Fibroblast of pulmonary artery (primary cell): ENCODE data around the gene ADAMTS4.

ENCODE experiments used
- DNase-seq: peaks from one replicate; pipeline ENCODE4 v3.0.0-alpha.2; 2010; ENCODE audit warnings: low read depth
- H3K4me3 ChIP-seq: replicated peaks from 2 replicates; pipeline ENCODE4 v1.5.1; 2011; ENCODE audit warnings: low read depth, mild to moderate bottlenecking, control low read depth, low read length, moderate library complexity
- CTCF ChIP-seq: IDR thresholded peaks from 2 replicates; pipeline ENCODE4 v1.5.1; 2011; ENCODE audit warnings: mild to moderate bottlenecking, control low read depth, low read length, inconsistent platforms; ENCODE audit errors: missing control alignments

Gene ADAMTS4

GRCh38 chr1:161187311-161187710 lies 11.5 kb downstream of the ADAMTS4 start:
- no peak overlapping the region for H3K4me3 ChIP-seq
- DNase-seq = no peak

GRCh38 chr1:161185732-161186311 lies 13.0 kb downstream of the ADAMTS4 start:
- no peak overlapping the region for H3K4me3 ChIP-seq
- TF ChIP-seq CTCF = no peak
- no peak for DNase-seq

More at GRCh38 chr1:161187311-161187710, 11.5 kb downstream of the ADAMTS4 start:
- TF ChIP-seq CTCF = no peak

- no peak overlapping the region for H3K4me3 ChIP-seq
- no peak for TF ChIP-seq CTCF
- DNase-seq = peak; percentile 83
Measured at GRCh38 chr1:161185282-161185682, 13.6 kb downstream of the ADAMTS4 start.

- DNase-seq = no peak
- no peak for TF ChIP-seq CTCF
- H3K4me3 ChIP-seq = no peak overlapping the region
Measured at GRCh38 chr1:161182214-161182613, 16.6 kb downstream of the ADAMTS4 start.

GRCh38 chr1:161180639-161181038 lies 18.2 kb downstream of the ADAMTS4 start:
- TF ChIP-seq CTCF = peak; percentile 47
- no peak overlapping the region for H3K4me3 ChIP-seq
- peak; percentile 50 for DNase-seq

GRCh38 chr1:161179698-161180097 lies 19.2 kb downstream of the ADAMTS4 start:
- no peak for DNase-seq
- TF ChIP-seq CTCF = no peak
- no peak overlapping the region for H3K4me3 ChIP-seq

- TF ChIP-seq CTCF = no peak
- peak overlapping the region; percentile 98 for H3K4me3 ChIP-seq
- DNase-seq = no peak
Measured at GRCh38 chr1:161177936-161178244, 21.0 kb downstream of the ADAMTS4 start.
